Muscle layer of colon (tissue), 2 donors: ENCODE results near the gene TLE2.

Experiments
- H3K27ac ChIP-seq: one replicate; pipeline ENCODE4 v1.7.0; 2013; ENCODE audit warnings: low read depth, mild to moderate bottlenecking, low read length, moderate library complexity
- H3K27me3 ChIP-seq, 2 donors: one replicate each; pipeline ENCODE4 v1.7.0; 2013; ENCODE audit warnings: low read length in 2 of 2, mild to moderate bottlenecking in 2 of 2; ENCODE audit not compliant: insufficient read depth in 2 of 2, control insufficient read depth in 1 of 2
- H3K36me3 ChIP-seq: one replicate; pipeline ENCODE4 v1.7.0; 2013; ENCODE audit warnings: mild to moderate bottlenecking, low read length; ENCODE audit not compliant: insufficient read depth
- H3K4me1 ChIP-seq: one replicate; pipeline ENCODE4 v1.7.0; 2013; ENCODE audit warnings: mild to moderate bottlenecking, low read length; ENCODE audit not compliant: insufficient read depth
- H3K4me3 ChIP-seq, 2 donors: one replicate each; pipeline ENCODE4 v1.7.0; 2013; ENCODE audit warnings: low read length in 2 of 2, low read depth in 1 of 2, mild to moderate bottlenecking in 1 of 2, moderate library complexity in 1 of 2
- H3K9ac ChIP-seq: one replicate; pipeline ENCODE4 v1.7.0; 2013; ENCODE audit warnings: low read length
- H3K9me3 ChIP-seq: one replicate; pipeline ENCODE4 v1.7.0; 2013; ENCODE audit warnings: mild to moderate bottlenecking, low read length
- donor health status: abdominal sarcoma.
- donor health status: Adenocarcinoma of cecum.

Gene TLE2

GRCh38 chr19:3062165-3063105 lies 33.4 kb upstream of the TLE2 start, which contains the start of gene TLE5:
Gene TLE5 (minus strand): TSS chr19:3062495. CDS start chr19:3062200, 295 bp downstream.
- Histone ChIP-seq H3K4me1 (peaks cover 36% of the 10 kb centered on the region), H3K9me3 (no peaks in the 10 kb centered on the region), H3K9ac (no peak within 1 kb of the TSS)

GRCh38 chr19:3061182-3062161 lies 32.4 kb upstream of the TLE2 start:
- H3K4me3 ChIP-seq, result peak overlapping the region; percentile 79 to 92
- H3K9me3 ChIP-seq, result no peaks in the 10 kb centered on the region
- peak overlapping the region; percentile 95 for H3K27ac ChIP-seq
- peaks cover 46% of the 10 kb centered on the region for H3K4me1 ChIP-seq
- peaks cover 36% of the 10 kb centered on the region for H3K36me3 ChIP-seq
- peak overlapping the region; percentile 68 for H3K9ac ChIP-seq
- no peaks in the 10 kb centered on the region for H3K27me3 ChIP-seq

More at GRCh38 chr19:3062165-3063105, 33.4 kb upstream of the TLE2 start, which contains the start of gene TLE5:
- peak within 1 kb of the TSS; percentile 100 for H3K27ac ChIP-seq
- peaks cover 30% of the 10 kb centered on the region for H3K36me3 ChIP-seq
- H3K27me3 ChIP-seq, result no peaks in the 10 kb centered on the region
- peak within 1 kb of the TSS; percentile 79 to 92 for H3K4me3 ChIP-seq

GRCh38 chr19:3060857-3061181 lies 31.7 kb upstream of the TLE2 start:
- peak overlapping the region; percentile 95 for H3K27ac ChIP-seq
- no peaks in the 10 kb centered on the region for H3K9me3 ChIP-seq
- H3K27me3 ChIP-seq, result no peaks in the 10 kb centered on the region
- H3K4me1 ChIP-seq, result peaks cover 47% of the 10 kb centered on the region
- H3K9ac ChIP-seq, result peak overlapping the region; percentile 68
- peaks cover 38% of the 10 kb centered on the region for H3K36me3 ChIP-seq
- peak overlapping the region; percentile 79 to 92 for H3K4me3 ChIP-seq

GRCh38 chr19:3059653-3060052 lies 30.6 kb upstream of the TLE2 start:
- Histone ChIP-seq H3K4me3 (no peak overlapping the region), H3K4me1 (peaks cover 59% of the 10 kb centered on the region), H3K9me3 (no peaks in the 10 kb centered on the region), H3K36me3 (peaks cover 49% of the 10 kb centered on the region), H3K9ac (no peak overlapping the region), H3K27ac (no peak overlapping the region), H3K27me3 (no peaks in the 10 kb centered on the region)

GRCh38 chr19:3058821-3059314 lies 29.8 kb upstream of the TLE2 start:
- Histone ChIP-seq H3K9ac (no peak overlapping the region), H3K27ac (peak overlapping the region; percentile 70), H3K27me3 (no peaks in the 10 kb centered on the region), H3K4me1 (peaks cover 59% of the 10 kb centered on the region), H3K36me3 (peaks cover 56% of the 10 kb centered on the region), H3K9me3 (no peaks in the 10 kb centered on the region), H3K4me3 (no peak overlapping the region)

GRCh38 chr19:3058009-3058820 lies 29.1 kb upstream of the TLE2 start:
- Histone ChIP-seq H3K4me3 (no peak overlapping the region), H3K27me3 (no peaks in the 10 kb centered on the region), H3K36me3 (peaks cover 56% of the 10 kb centered on the region), H3K27ac (peak overlapping the region; percentile 70), H3K9ac (peak overlapping the region; percentile 35), H3K9me3 (no peaks in the 10 kb centered on the region), H3K4me1 (peaks cover 58% of the 10 kb centered on the region)

- no peak overlapping the region for H3K9ac ChIP-seq
- H3K4me3 ChIP-seq, result peak overlapping the region in 1 of 2 donors; percentile 21
- H3K9me3 ChIP-seq, result no peaks in the 10 kb centered on the region
- peaks cover 56% of the 10 kb centered on the region for H3K36me3 ChIP-seq
- H3K4me1 ChIP-seq, result peaks cover 53% of the 10 kb centered on the region
- peak overlapping the region; percentile 70 for H3K27ac ChIP-seq
- no peaks in the 10 kb centered on the region for H3K27me3 ChIP-seq
These were observed 28.2 kb upstream of the TLE2 start for GRCh38 chr19:3057275-3057714.

GRCh38 chr19:3056417-3057088 lies 27.5 kb upstream of the TLE2 start:
- Histone ChIP-seq H3K4me3 (peak overlapping the region in 1 of 2 donors; percentile 21), H3K4me1 (peaks cover 53% of the 10 kb centered on the region), H3K9ac (no peak overlapping the region), H3K27me3 (no peaks in the 10 kb centered on the region), H3K27ac (peak overlapping the region; percentile 70), H3K36me3 (peaks cover 56% of the 10 kb centered on the region), H3K9me3 (no peaks in the 10 kb centered on the region)

- H3K9ac ChIP-seq, result no peak overlapping the region
- H3K27me3 ChIP-seq, result no peaks in the 10 kb centered on the region
- peaks cover 56% of the 10 kb centered on the region for H3K36me3 ChIP-seq
- H3K4me1 ChIP-seq, result peaks cover 53% of the 10 kb centered on the region
- H3K4me3 ChIP-seq, result no peak overlapping the region
- no peaks in the 10 kb centered on the region for H3K9me3 ChIP-seq
- H3K27ac ChIP-seq, result peak overlapping the region; percentile 8
These were observed 26.8 kb upstream of the TLE2 start for GRCh38 chr19:3055741-3056416.
